Activated CD4-positive, CD25-positive, alpha-beta regulatory T cell treated with anti-CD3 and anti-CD28 coated beads, Interleukin-2, amount 50 U/mL, for 24 hours (primary cell): ENCODE data around the gene ICE1.
"Not testable (repeated sequence)": the region's sequence is repeated elsewhere in the genome, so short reads cannot be mapped to it uniquely, and the experiment has no call there.

Experiments
- ATAC-seq, 2 donors: fragments of 150-1000 bp; cut with Tn5 transposase; one replicate each; pipeline ENCODE4 v1.10.0; 2021; ENCODE audit warnings: mild to moderate bottlenecking in 1 of 2, moderate library complexity in 1 of 2

The ICE1 gene

DNA sequence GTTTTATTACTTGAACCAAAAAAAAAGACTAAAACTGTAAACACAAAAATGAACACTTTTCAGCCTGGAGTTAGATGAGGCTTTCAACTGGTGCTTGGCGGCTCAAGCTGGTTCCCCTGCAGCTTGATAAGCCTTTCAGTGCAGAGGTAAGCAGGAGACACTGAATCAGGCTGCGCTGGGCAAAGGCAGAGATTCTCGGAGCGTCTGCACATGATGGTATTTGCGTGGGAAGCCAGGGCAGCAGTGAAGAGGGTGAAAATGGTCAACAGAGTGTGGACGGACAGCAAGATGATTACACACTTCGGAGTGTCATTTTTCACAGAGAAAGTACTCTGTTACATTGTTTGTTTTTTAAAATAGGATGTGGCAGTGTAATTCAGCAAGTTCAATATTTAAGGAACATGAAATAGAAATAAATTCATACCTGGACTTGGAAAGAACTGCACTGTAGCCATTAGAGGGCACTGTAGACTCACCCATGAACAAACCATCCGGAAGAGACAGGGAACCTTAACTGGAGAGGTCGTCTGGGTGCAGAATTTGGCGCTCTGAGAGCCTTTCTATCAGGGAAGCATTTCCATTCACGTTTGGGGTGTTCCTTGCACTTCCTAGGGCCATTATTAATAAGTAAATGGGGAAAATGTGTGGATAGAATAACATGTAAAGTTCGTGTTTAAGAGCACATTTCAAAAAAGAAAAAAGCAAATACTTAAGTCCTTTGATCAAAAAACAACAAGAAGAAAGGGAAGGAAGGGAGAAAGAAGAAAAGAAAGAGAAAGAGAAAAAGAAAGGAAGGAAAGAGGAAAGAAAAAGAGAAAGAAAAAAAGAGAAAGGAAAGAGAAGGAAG lies 69.8 kb downstream of the ICE1 start:
- ATAC-seq = no peak

- not testable (repeated sequence) for ATAC-seq
Measured at GRCh38 chr5:5492934-5493271, 70.4 kb downstream of the ICE1 start.

GRCh38 chr5:5494489-5495402 lies 72.3 kb downstream of the ICE1 start:
- ATAC-seq = peak; percentile 84 to 92

GRCh38 chr5:5497152-5497788 lies 74.8 kb downstream of the ICE1 start:
- no peak for ATAC-seq

DNA sequence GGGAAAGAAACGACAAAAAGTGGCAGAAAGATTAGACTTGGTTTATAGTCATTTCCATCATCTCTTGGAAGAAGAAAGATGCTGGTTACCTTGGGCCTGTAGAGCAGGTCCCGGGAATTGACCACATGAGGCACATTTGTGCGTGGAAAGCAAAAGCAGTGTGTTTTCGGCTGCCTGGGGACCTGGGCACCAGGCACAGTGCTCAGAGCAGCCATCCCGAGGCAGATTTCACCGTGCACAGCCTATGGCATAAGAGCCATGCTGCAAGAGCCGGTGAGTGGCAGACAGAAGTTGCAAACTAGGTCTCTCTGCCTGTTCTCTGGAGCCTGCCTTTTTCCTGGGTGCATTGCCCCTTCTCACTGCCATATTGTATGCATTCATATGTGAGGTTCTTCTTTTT lies 77.0 kb downstream of the ICE1 start:
- no peak for ATAC-seq

DNA sequence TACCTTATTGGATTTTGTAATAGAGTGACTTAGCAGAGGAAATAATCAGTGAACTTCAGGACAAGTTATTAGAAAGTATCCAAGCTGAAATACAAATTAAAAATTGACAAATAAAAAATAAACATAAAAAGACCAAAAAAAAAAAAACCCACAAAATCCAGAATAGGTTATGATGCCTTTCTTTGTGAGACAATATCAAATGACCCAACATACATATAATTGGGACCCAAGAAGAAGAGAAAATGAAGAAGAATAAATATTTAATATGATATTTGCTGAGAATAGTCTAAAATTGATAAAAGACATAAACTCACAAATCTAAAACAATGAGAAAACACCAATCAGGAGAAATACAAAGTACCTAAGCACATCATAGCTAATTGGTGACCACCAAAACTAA lies 81.8 kb downstream of the ICE1 start:
- ATAC-seq = no peak

DNA sequence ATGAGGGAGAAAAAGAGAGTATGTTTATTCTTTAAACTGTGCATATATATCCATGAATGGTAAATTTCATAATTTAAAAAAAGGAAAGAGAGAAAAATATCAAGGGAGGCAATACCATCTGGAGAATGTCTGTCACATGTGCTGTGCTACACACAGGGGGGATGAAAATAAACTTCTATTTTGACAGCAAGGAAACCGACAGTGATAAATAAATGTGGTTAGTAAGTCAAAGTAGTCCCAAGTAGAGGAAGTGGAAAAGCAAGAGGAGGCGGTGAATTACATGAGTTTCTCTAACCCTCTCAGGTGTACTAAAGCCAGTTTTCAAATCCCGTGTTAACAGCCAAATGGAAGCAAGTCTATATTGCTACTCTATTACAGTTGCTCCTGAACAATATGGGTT lies 83.3 kb downstream of the ICE1 start:
- no peak for ATAC-seq

DNA sequence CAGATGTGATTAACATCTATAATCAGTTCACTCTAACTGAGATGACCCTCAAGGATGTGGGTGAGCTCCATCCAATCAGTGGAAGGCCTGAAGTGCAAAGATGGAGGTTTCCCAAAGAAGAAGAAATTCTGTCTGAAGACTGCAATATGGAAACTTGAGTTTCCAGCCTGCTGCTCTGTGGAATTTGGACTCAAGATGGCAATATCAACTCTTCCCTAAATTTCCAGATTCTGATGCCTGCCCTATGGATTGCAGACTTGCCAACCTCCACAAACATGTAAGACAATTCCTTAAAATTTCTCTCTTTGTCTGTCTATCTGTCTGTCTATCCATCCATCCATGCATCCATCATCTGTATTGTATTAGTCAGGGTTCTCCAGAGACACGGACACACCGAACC lies 85.9 kb downstream of the ICE1 start:
- ATAC-seq = no peak

DNA sequence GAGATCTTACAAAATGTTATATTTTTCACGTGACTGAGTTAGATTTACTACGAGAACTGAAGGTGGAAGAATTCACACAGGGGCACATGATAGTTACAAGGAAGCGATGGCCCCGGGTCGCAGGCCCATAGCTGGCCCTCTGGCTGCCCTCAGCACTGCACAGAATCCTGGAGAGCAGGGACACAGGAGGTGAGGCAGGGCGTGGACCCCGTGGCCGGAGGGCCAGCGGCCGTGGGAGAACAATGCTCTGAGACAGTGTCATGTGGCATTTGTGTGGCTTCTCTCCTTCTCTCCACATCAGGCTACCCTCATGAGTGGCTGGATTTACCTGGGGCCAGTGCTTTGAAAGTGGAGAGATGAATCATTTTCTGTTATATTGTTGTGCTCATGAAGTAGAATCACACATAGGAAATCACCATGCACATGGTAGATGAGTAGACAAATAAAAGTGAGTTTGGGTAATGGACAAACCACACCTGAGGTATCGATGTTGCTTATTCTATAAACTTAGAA lies 89.5 kb downstream of the ICE1 start:
- no peak for ATAC-seq

DNA sequence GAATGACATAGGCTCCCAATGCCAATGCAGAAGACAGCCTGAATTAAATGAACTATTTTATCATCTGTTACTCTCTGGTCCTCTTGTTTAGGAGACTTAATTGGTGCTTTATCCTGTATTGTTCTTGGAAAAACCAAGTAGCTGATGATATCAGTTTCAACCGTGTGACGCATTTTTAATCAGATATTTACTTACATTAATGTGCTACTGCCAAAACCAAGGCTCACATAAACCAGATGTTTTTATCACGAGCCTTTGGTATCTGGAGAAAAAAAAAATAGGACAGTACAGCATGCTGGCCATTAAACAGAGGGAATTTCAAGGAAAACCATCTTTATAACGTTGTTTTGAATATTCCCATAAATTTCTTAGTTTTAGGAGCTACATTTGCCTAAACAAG lies 90.1 kb downstream of the ICE1 start:
- no peak for ATAC-seq

GRCh38 chr5:5520622-5521021 lies 98.1 kb downstream of the ICE1 start:
- not testable (repeated sequence) for ATAC-seq

DNA sequence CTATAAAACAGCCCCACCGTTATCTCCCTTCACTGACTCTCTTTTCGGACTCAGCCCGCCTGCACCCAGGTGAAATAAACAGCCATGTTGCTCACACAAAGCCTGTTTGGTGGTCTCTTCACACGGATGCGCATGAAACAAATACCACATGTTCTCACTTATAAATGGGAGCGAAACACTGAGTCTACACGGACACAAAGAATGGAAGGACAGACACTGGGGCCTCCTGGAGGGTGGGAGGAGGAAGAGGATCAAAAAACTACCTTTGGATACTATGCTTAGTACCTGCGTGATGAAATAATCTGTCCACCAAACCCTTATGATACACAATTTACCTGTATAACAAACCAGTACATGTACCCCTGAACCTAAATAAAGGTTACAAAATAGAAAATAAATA lies 98.6 kb downstream of the ICE1 start:
- ATAC-seq = no peak

DNA sequence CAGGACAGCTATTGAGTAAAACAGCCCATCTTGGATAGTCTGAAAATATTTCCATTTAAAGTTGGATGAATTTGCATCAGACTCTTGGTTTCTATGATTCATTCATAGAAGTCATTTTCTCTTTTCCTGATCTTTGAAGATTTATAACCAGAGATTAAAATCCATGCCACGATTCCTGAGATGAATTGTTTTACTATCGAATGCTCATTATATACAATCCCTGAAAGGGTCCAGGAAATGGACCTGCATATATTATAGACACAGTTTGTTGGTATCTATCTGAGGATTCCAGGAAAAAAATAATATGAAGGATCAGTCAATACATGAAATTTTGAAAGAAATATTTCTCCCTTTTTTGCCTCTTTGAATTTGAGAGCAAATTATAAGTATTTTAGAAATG lies 99.0 kb downstream of the ICE1 start:
- no peak for ATAC-seq

GRCh38 chr5:5522336-5522735 lies 99.9 kb downstream of the ICE1 start:
- no peak for ATAC-seq

- peak; percentile 72 to 76 for ATAC-seq
Measured at GRCh38 chr5:5523066-5523505, 100.6 kb downstream of the ICE1 start.

DNA sequence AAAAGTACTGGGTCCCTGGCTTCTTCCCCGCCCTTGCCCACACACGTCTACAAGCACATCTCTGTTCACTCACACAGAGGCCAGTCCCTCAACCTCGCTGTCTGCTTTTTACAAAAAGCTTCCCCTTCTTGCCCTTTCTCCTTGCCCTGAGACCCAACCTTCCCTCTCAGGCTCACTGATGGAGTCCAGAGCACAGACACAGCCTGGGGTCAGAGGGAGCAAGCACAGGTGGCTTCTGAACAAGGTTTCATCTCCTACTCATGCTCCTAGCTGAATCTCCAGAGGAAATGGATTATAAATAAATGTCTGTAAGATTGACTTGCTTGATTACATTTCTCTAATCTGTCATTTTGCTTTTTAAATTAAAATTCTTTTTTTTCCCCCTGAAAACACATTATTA lies 101.8 kb downstream of the ICE1 start:
- ATAC-seq = no peak

- no peak for ATAC-seq
Measured at GRCh38 chr5:5531371-5531770, 108.9 kb downstream of the ICE1 start.

DNA sequence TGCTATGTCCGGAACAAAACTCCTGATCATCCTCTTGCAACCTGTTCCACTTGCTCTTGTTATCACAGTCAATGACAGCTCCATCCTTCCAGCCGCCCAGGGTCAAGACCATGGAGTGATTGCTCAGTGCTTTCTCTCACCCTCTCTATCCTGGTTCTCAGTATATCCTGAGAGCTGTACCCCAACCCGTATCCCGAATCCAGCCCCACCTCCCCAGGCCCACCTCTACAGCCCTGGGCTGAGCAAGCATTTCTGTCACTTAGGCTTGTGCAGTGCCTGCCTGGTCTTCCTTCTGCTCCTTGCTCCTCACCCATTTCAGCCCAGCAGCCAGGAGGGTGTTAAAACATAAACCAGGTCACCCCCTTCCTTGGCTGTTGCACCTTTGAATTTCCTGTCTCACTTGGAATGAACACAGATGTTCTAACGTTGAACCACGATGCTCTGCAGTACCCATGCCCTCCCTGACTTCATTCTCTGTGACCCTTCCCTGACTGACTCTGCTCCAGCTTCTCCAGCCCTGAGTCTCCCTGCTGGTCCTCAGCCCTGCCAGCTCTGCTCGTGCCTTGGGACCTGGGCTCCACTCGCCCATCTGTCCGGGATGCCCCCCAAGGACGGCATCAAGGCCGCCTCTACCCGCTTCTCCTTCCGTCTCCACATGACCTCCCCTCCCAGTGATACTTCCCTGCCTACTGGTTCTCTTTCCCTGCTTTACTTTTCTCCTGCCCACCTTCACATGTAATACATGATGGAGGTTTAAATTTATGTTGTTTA lies 110.0 kb downstream of the ICE1 start:
- ATAC-seq = no peak

DNA sequence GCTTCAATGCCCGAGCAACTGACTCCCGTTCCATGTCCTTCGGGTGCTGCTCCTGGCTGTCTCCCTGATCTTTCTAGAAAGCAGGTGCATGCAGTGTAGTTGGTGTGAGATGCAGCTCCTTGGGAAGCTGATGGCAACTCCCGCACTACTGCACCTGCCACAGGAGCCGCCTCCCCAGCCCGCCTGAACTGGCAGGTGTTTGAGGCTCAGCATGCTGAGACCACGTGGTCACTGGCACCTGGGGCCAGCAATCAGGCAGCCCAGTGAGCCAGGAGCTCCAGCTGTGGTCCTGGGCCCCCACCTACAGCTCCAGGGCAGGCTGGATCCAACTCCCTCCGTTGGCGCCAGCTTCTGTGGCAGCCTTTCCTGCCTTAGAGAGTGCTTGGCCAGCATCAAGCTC lies 111.5 kb downstream of the ICE1 start:
- ATAC-seq = no peak

- ATAC-seq = no peak
Measured at GRCh38 chr5:5534333-5534732, 111.9 kb downstream of the ICE1 start.

- ATAC-seq = no peak
Measured at GRCh38 chr5:5536871-5537270, 114.4 kb downstream of the ICE1 start.

DNA sequence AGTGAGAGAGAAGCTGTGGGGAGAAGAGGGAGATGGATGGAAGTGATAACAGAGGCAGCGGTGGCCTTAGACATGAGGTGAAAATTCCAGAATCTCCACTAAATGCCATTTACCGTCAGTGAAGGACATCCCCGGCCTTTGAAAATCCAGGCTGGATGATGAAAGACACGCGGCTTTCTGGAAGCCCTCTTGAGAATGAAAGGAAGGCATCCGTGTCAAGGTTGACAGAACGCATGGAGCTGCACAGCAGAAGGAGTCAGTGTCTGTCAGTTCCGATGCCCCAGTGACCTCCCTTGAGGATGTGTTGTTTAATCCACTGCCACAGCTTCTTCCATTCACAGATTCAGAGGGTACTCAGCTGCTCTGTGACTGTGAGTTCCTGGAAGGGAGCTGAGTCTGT lies 114.9 kb downstream of the ICE1 start:
- ATAC-seq = no peak
